DOHH2 (cell line): ENCODE measurements around the gene POLR3A.

ENCODE experiments used
- H3F3A ChIP-seq: fragments of 200-600 bp; sonication (generic), shearing (Covaris generic); 2 replicates; pipeline ENCODE4 v1.6.0; 2016; ENCODE audit warnings: antibody characterized with exemption, mild to moderate bottlenecking; ENCODE audit not compliant: control insufficient read depth, insufficient read depth
- H3K27ac ChIP-seq: fragments of 200-600 bp; sonication (generic); 2 replicates; pipeline ENCODE4 v1.5.1; 2014; ENCODE audit warnings: low read depth, mild to moderate bottlenecking, low read length, moderate library complexity
- H3K27me3 ChIP-seq: fragments of 200-600 bp; sonication (generic); 2 replicates; pipeline ENCODE4 v1.6.1; 2014; ENCODE audit warnings: mild to moderate bottlenecking, low read length, mixed read lengths; ENCODE audit not compliant: control insufficient read depth
- H3K36me3 ChIP-seq: fragments of 200-600 bp; sonication (generic); 2 replicates; pipeline ENCODE4 v1.6.1; 2014; ENCODE audit warnings: mild to moderate bottlenecking, low read length, moderate library complexity, mixed read lengths; ENCODE audit not compliant: control insufficient read depth
- H3K4me1 ChIP-seq: fragments of 200-600 bp; sonication (generic); 2 replicates; pipeline ENCODE4 v1.6.1; 2014; ENCODE audit warnings: mild to moderate bottlenecking, low read length, mixed read lengths; ENCODE audit not compliant: control insufficient read depth
- H3K4me2 ChIP-seq: fragments of 200-600 bp; sonication (generic); 2 replicates; pipeline ENCODE4 v1.6.0; 2014; ENCODE audit warnings: mild to moderate bottlenecking, low read length, moderate library complexity
- H3K4me3 ChIP-seq: fragments of 200-600 bp; sonication (generic); 2 replicates; pipeline ENCODE4 v1.5.1; 2014; ENCODE audit warnings: mild to moderate bottlenecking, low read length, mixed read lengths
- H3K79me2 ChIP-seq: fragments of 200-600 bp; sonication (generic); 2 replicates; pipeline ENCODE4 v1.6.1; 2014; ENCODE audit warnings: mild to moderate bottlenecking, low read length, mixed read lengths; ENCODE audit not compliant: control insufficient read depth
- H3K9me2 ChIP-seq: fragments of 200-600 bp; sonication (generic); replicated peaks from 2 replicates; pipeline ENCODE4 v1.6.1; 2014; ENCODE audit warnings: mild to moderate bottlenecking, low read length, mixed read lengths; ENCODE audit not compliant: control insufficient read depth
- H3K9me3 ChIP-seq: fragments of 200-600 bp; sonication (generic); 2 replicates; pipeline ENCODE4 v1.6.1; 2014; ENCODE audit warnings: antibody characterized with exemption, low read length, mixed read lengths; ENCODE audit not compliant: control insufficient read depth, insufficient read depth
- H4K20me1 ChIP-seq: fragments of 200-600 bp; sonication (generic); 2 replicates; pipeline ENCODE4 v1.6.0; 2014; ENCODE audit warnings: low read depth, mild to moderate bottlenecking, antibody characterized with exemption, low read length, moderate library complexity; ENCODE audit not compliant: control insufficient read depth, insufficient read depth
- EZH2phosphoT487 ChIP-seq: fragments of 200-600 bp; sonication (generic); IDR thresholded peaks from 2 replicates; pipeline ENCODE4 v1.6.1; 2017; ENCODE audit warnings: borderline replicate concordance, mild to moderate bottlenecking, antibody characterized with exemption, low read length, moderate library complexity, mixed read lengths
- TF ChIP-seq, protein P1 (sequence below): fragments of 200-600 bp; sonication (generic); IDR thresholded peaks from one replicate; pipeline ENCODE4 v1.5.1; 2014; ENCODE audit warnings: antibody characterized with exemption, mild to moderate bottlenecking, low read depth, low read length; ENCODE audit not compliant: poor library complexity, severe bottlenecking

The POLR3A gene

DNA sequence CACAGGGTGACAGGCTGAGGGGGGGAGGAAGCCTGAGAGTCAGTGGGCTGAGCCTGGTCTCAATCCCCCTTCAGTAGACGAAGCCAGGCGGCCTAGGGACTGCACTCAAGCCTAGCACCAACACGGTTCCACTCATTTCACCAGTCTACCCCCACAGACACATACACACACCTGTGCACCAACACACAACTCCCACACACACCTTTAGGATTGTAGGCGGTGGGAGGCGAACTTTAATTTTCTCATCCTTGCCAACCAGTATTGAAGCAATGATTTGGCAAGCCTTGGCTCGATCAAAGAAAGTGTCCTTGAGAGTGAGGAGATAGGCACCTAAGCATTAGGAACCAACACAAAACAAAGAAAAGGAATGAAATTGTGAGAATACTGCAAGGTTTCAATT is 19.7 kb downstream of the POLR3A start:
- Histone ChIP-seq H3F3A (no peaks in the 10 kb centered on the region), H3K9me3 (no peaks in the 10 kb centered on the region), H3K4me3 (no peak overlapping the region), H3K27ac (no peak overlapping the region), H3K4me2 (no peak overlapping the region), H3K4me1 (no peaks in the 10 kb centered on the region), H3K79me2 (no peaks in the 10 kb centered on the region), H3K9me2 (no peaks in the 10 kb centered on the region), H4K20me1 (no peaks in the 10 kb centered on the region), H3K27me3 (no peaks in the 10 kb centered on the region), H3K36me3 (peaks cover 86% of the 10 kb centered on the region)
- TF ChIP-seq, protein P1, sequence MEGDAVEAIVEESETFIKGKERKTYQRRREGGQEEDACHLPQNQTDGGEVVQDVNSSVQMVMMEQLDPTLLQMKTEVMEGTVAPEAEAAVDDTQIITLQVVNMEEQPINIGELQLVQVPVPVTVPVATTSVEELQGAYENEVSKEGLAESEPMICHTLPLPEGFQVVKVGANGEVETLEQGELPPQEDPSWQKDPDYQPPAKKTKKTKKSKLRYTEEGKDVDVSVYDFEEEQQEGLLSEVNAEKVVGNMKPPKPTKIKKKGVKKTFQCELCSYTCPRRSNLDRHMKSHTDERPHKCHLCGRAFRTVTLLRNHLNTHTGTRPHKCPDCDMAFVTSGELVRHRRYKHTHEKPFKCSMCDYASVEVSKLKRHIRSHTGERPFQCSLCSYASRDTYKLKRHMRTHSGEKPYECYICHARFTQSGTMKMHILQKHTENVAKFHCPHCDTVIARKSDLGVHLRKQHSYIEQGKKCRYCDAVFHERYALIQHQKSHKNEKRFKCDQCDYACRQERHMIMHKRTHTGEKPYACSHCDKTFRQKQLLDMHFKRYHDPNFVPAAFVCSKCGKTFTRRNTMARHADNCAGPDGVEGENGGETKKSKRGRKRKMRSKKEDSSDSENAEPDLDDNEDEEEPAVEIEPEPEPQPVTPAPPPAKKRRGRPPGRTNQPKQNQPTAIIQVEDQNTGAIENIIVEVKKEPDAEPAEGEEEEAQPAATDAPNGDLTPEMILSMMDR = no peak
- no peak for TF ChIP-seq EZH2phosphoT487

DNA sequence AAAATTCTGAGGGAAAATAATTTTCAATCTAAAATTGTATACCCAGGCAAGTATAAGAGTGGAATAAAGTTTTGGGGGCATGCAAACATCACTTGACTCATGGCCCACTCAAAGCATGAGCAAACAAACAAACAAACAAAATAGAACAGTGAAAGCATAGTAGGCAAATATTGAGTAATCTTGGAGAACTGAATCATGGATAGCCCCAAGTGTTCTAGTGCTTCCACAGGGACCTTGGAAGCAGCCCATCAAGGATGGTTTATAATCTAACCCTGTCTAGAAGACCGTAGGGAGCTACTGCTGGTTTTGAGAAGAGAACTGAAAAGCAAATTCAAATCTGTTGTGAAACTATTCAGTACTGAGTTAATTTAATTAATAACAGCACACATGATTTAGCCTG is 22.1 kb downstream of the POLR3A start:
- Histone ChIP-seq H3K4me3 (no peak overlapping the region), H4K20me1 (no peaks in the 10 kb centered on the region), H3K4me2 (no peak overlapping the region), H3K4me1 (no peaks in the 10 kb centered on the region), H3K36me3 (peaks cover 86% of the 10 kb centered on the region), H3K9me3 (no peaks in the 10 kb centered on the region), H3K27me3 (no peaks in the 10 kb centered on the region), H3K9me2 (no peaks in the 10 kb centered on the region), H3K79me2 (no peaks in the 10 kb centered on the region), H3F3A (no peaks in the 10 kb centered on the region), H3K27ac (no peak overlapping the region)
- no peak for TF ChIP-seq EZH2phosphoT487
- TF ChIP-seq, protein P1 = no peak

DNA sequence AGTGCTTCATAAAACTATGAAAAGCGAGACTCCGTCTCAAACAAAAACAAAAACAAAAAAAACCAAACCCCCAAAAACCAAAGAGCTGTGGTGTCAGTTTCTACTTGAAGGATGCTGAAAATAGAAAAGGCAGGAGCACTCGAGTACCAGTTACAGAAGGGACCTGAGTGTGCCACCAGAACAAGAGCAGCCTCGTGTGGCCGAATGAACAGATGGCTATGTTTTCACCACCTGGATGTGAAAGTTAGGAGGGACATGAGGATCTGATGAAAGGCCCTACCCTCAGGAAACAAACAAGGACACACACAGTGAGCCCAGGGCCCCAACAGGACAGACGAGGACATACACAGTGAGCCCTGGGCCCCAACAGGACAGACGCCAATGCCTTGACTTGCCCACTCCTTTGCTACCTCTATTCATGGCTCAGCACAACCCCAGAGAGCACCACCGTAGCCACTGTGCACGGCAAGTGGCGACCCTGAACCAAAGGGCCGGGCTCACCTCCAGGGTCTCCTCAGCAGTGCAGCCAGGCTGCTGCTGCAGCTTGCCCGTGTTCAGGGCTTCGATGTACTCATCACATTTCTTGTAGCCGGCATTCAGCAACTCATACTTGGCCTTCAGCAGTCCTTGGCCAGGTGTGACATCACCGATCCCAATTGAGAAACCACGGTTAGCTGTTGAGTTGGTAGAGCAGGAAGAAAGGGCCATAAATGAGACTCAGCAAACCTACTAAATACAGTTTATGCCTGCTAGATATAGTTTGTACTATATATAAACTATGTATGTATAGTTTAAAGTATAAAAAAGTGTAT is 24.9 kb downstream of the POLR3A start:
- H3K4me1 ChIP-seq = no peaks in the 10 kb centered on the region
- no peak for TF ChIP-seq EZH2phosphoT487
- TF ChIP-seq, protein P1 = no peak
- H3K4me3 ChIP-seq = no peak overlapping the region
- H3K9me3 ChIP-seq = no peaks in the 10 kb centered on the region
- no peaks in the 10 kb centered on the region for H3F3A ChIP-seq
- H3K27ac ChIP-seq = no peak overlapping the region
- peaks cover 85% of the 10 kb centered on the region for H3K36me3 ChIP-seq
- H3K79me2 ChIP-seq = no peaks in the 10 kb centered on the region
- no peaks in the 10 kb centered on the region for H3K9me2 ChIP-seq
- no peaks in the 10 kb centered on the region for H4K20me1 ChIP-seq
- no peak overlapping the region for H3K4me2 ChIP-seq
- no peaks in the 10 kb centered on the region for H3K27me3 ChIP-seq
